HCT116 (cell line): ENCODE data around the gene GLOD5. TPM values are rescaled to one million over a fixed set of nuclear protein-coding genes. Genes with fewer than 3 reads are reported as not detected.

ENCODE experiments used
- ATAC-seq: fragments of 200-7000 bp; cut with Tn5 transposase; 2 replicates; pipeline ENCODE4 v1.9.1; 2020; ENCODE audit warnings: mild to moderate bottlenecking, moderate library complexity
- BruUV-seq: library from RNA; stranded (reverse); fragments of 400-500 nt; replicated peaks from 2 replicates; lab custom pipeline; 2021; lab: Mats Ljungman, UMichigan
- CTCF ChIA-PET: fragments of 300-600 bp; sonication (Branson Sonifier 250); formaldehyde crosslinking; loops from one replicate; lab custom pipeline; 2021; ENCODE audit warnings: antibody characterized with exemption; lab: Charles Lee
- POLR2A ChIA-PET: fragments of 300-600, 350-600 bp; sonication (Branson Sonifier 250); formaldehyde crosslinking; loops from one replicate; lab custom pipeline; 2021; ENCODE audit warnings: antibody characterized with exemption; lab: Charles Lee
- RAD21 ChIA-PET, 2 experiments: fragments of 300-600 bp; sonication (Branson Sonifier 250); formaldehyde crosslinking; loops; one replicate each; lab custom pipeline; 2023; ENCODE audit warnings: low total read pairs in 2 of 2; ENCODE audit not compliant: uncharacterized antibody in 2 of 2, unreplicated experiment in 2 of 2, low non-redundant PET in 1 of 2; lab: Charles Lee
- DNase-seq: peaks from one replicate; pipeline ENCODE4 v3.0.0-alpha.2; 2010; ENCODE audit warnings: low read depth, low spot score
- H2AFZ ChIP-seq: fragments of 200-600 bp; shearing (Covaris generic), sonication (generic); 2 replicates; pipeline ENCODE4 v1.6.1; 2017; ENCODE audit warnings: low read depth, mixed run types, mixed read lengths, antibody characterized with exemption, low read length; ENCODE audit not compliant: poor library complexity, severe bottlenecking
- H3K27ac ChIP-seq: 2 replicates; pipeline ENCODE4 v1.5.1; 2012; ENCODE audit warnings: low read depth, low read length
- H3K27me3 ChIP-seq: fragments of 200-600 bp; sonication (generic); 2 replicates; pipeline ENCODE4 v1.6.1; 2016; ENCODE audit warnings: mixed run types, low read length, mixed read lengths; ENCODE audit not compliant: insufficient read depth
- H3K36me3 ChIP-seq, 2 experiments: fragments of 200-500 bp in 1 of 2; fragments of 200-600 bp in 1 of 2; sonication (Bioruptor generic) in 1 of 2; sonication (generic) in 1 of 2; 2 replicates each; pipeline versions ENCODE4 v1.5.1 to v1.6.1; 2014 to 2016; ENCODE audit warnings: low read length in 2 of 2, inconsistent platforms in 1 of 2, mixed read lengths in 1 of 2, mixed run types in 1 of 2; ENCODE audit not compliant: insufficient read depth in 2 of 2, control insufficient read depth in 1 of 2
- H3K4me1 ChIP-seq, 2 experiments: fragments of 200-600 bp in 1 of 2; sonication (generic) in 1 of 2; 2 replicates each; pipeline versions ENCODE4 v1.5.1 to v1.6.1; 2012 to 2017; ENCODE audit warnings: low read length in 2 of 2, inconsistent platforms in 1 of 2, mild to moderate bottlenecking in 1 of 2, mixed read lengths in 1 of 2, mixed run types in 1 of 2, moderate library complexity in 1 of 2; ENCODE audit not compliant: insufficient read depth in 2 of 2, control insufficient read depth in 1 of 2
- H3K4me2 ChIP-seq: fragments of 200-600 bp; sonication (generic); 2 replicates; pipeline ENCODE4 v1.6.1; 2017; ENCODE audit warnings: mixed run types, low read length, mixed read lengths
- H3K4me3 ChIP-seq, 2 experiments: fragments of 200-600 bp in 1 of 2; sonication (generic) in 1 of 2; replicated peaks in 1 of 2; 2 replicates each; pipeline ENCODE4 v1.5.1; 2011 to 2016; ENCODE audit warnings: low read length in 2 of 2, control low read depth in 1 of 2, low read depth in 1 of 2, mild to moderate bottlenecking in 1 of 2, mixed read lengths in 1 of 2, mixed run types in 1 of 2
- H3K79me2 ChIP-seq: fragments of 200-600 bp; sonication (generic); 2 replicates; pipeline ENCODE4 v1.6.1; 2017; ENCODE audit warnings: mild to moderate bottlenecking, mixed run types, low read length, moderate library complexity, mixed read lengths; ENCODE audit not compliant: insufficient read depth
- H3K9ac ChIP-seq: fragments of 200-600 bp; sonication (generic); 2 replicates; pipeline ENCODE4 v1.6.1; 2016; ENCODE audit warnings: low read length, mixed read lengths
- H3K9me2 ChIP-seq: fragments of 200-600 bp; sonication (generic), shearing (Covaris generic); 2 replicates; pipeline ENCODE4 v1.6.1; 2017; ENCODE audit warnings: mixed run types, mild to moderate bottlenecking, moderate library complexity; ENCODE audit not compliant: insufficient read depth
- H3K9me3 ChIP-seq, 2 experiments: fragments of 200-500 bp in 1 of 2; fragments of 200-600 bp in 1 of 2; sonication (Bioruptor generic) in 1 of 2; sonication (generic) in 1 of 2; 2 replicates each; pipeline ENCODE4 v1.6.1; 2014 to 2017; ENCODE audit warnings: low read length in 2 of 2, mixed read lengths in 2 of 2, inconsistent platforms in 1 of 2, low read depth in 1 of 2, mild to moderate bottlenecking in 1 of 2, mixed run types in 1 of 2, moderate library complexity in 1 of 2; ENCODE audit not compliant: control insufficient read depth in 1 of 2, insufficient read depth in 1 of 2
- H4K20me1 ChIP-seq: fragments of 200-600 bp; sonication (generic), shearing (Covaris generic); 2 replicates; pipeline ENCODE4 v1.6.1; 2017; ENCODE audit warnings: mixed run types, mild to moderate bottlenecking, moderate library complexity; ENCODE audit not compliant: insufficient read depth
- CBX3 ChIP-seq: IDR thresholded peaks from 2 replicates; pipeline ENCODE4 v1.6.1; 2012; ENCODE audit warnings: low read depth
- EGR1 ChIP-seq: IDR thresholded peaks from 2 replicates; pipeline ENCODE4 v1.6.1; 2012; ENCODE audit warnings: low read depth
- ELF1 ChIP-seq: IDR thresholded peaks from 2 replicates; pipeline ENCODE4 v1.6.1; 2012; ENCODE audit warnings: low read depth, borderline replicate concordance
- EZH2phosphoT487 ChIP-seq: fragments of 200-600 bp; IDR thresholded peaks from 2 replicates; pipeline ENCODE4 v1.6.1; 2018; ENCODE audit warnings: antibody characterized with exemption, borderline replicate concordance
- JUND ChIP-seq: IDR thresholded peaks from 2 replicates; pipeline ENCODE4 v1.6.1; 2012
- RAD21 ChIP-seq: IDR thresholded peaks from 2 replicates; pipeline ENCODE4 v1.6.1; 2012; ENCODE audit warnings: low read depth, mild to moderate bottlenecking
- REST ChIP-seq: IDR thresholded peaks from 2 replicates; pipeline ENCODE4 v1.6.1; 2012; ENCODE audit warnings: low read depth
- SRF ChIP-seq: IDR thresholded peaks from 2 replicates; pipeline ENCODE4 v1.6.1; 2012; ENCODE audit warnings: low read depth
- TCF7L2 ChIP-seq: IDR thresholded peaks from 2 replicates; pipeline ENCODE4 v1.7.0; 2011; ENCODE audit warnings: borderline replicate concordance, inconsistent platforms; ENCODE audit not compliant: insufficient read depth, insufficient read length; ENCODE audit errors: extremely low read depth
- YY1 ChIP-seq: IDR thresholded peaks from 2 replicates; pipeline ENCODE4 v1.6.1; 2011; ENCODE audit warnings: low read length, low read depth, moderate library complexity, mild to moderate bottlenecking; ENCODE audit not compliant: insufficient replicate concordance; ENCODE audit errors: extremely low read depth
- ZFX ChIP-seq: fragments of 450-650 bp; IDR thresholded peaks from 2 replicates; pipeline ENCODE4 v1.6.1; 2017
- intact Hi-C: fragments of 100-400 bp; cut with micrococcal nuclease; formaldehyde crosslinking; loops from 2 replicates; pipeline ENCODE4 v1.10.0; 2022
- total RNA-seq: library from RNA; stranded (reverse); gene quantifications from one replicate; pipeline ENCODE4 v1.2.1, GENCODE V29; 2021; ENCODE audit not compliant: unreplicated experiment
- TF ChIP-seq, protein P1 (sequence below): IDR thresholded peaks from 2 replicates; pipeline ENCODE4 v1.6.1; 2012

GLOD5 gene
- total RNA-seq, 1 experiment from 2014 or later: not detected

- ATAC-seq (no peak), DNase-seq (no peak)
- H3K4me1 ChIP-seq: no peaks in the 10 kb centered on the region
- ChIA-PET POLR2A (no interaction called here), CTCF (no interaction called here), RAD21 (no interaction called here)
- no peaks in the 10 kb centered on the region for H4K20me1 ChIP-seq
- no peaks in the 10 kb centered on the region for H3K9me2 ChIP-seq
- H3K4me2 ChIP-seq: no peak overlapping the region
- H3K9me3 ChIP-seq: no peaks in the 10 kb centered on the region
- H3K27ac ChIP-seq: no peak overlapping the region
- H3K36me3 ChIP-seq: no peaks in the 10 kb centered on the region
- intact Hi-C loops: no loop called here
- TF ChIP-seq YY1: no peak
- no peak for TF ChIP-seq CBX3
- TF ChIP-seq REST: no peak
- TF ChIP-seq SRF: no peak
- TF ChIP-seq RAD21: no peak
- no peak for TF ChIP-seq JUND
- TF ChIP-seq, protein P1, sequence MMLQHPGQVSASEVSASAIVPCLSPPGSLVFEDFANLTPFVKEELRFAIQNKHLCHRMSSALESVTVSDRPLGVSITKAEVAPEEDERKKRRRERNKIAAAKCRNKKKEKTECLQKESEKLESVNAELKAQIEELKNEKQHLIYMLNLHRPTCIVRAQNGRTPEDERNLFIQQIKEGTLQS: no peak
- no peak for TF ChIP-seq ZFX
- TF ChIP-seq ELF1: no peak
- TF ChIP-seq TCF7L2: no peak
- TF ChIP-seq EGR1: no peak
- no peak for TF ChIP-seq EZH2phosphoT487
- H2AFZ ChIP-seq: no peak overlapping the region
- no peaks in the 10 kb centered on the region for H3K79me2 ChIP-seq
- BruUV-seq: no TSS peak
- H3K27me3 ChIP-seq: no peaks in the 10 kb centered on the region
- H3K9ac ChIP-seq: no peak overlapping the region
- H3K4me3 ChIP-seq: no peak overlapping the region
Measured at GRCh38 chrX:48754238-48754637, 7.3 kb upstream of the GLOD5 start.
